C4-2B (cell line): ENCODE results near the gene CCNY.

ENCODE experiments used
- CTCF ChIP-seq: fragments of 450-650 bp; conservative IDR thresholded peaks from 2 replicates; pipeline ENCODE4 v1.5.1; 2017; ENCODE audit warnings: mild to moderate bottlenecking
- ZFX ChIP-seq: fragments of 450-650 bp; IDR thresholded peaks from 2 replicates; pipeline ENCODE4 v1.6.1; 2017

- TF ChIP-seq CTCF (no peak), ZFX (no peak)
Observed at GRCh38 chr10:35346248-35346647, 9.9 kb downstream of the CCNY start.
